CD4-positive, alpha-beta T cell (primary cell): ENCODE measurements around the gene ADAMTS1. TPM values are rescaled to one million over a fixed set of nuclear protein-coding genes. Genes with fewer than 3 reads are reported as not detected.

ENCODE experiments used
- ATAC-seq: fragments of 200-7000 bp; cut with Tn5 transposase; one replicate; pipeline ENCODE4 v1.10.0; 2022; ENCODE audit warnings: mild to moderate bottlenecking; ENCODE audit not compliant: poor library complexity
- CTCF ChIA-PET: fragments of 350-600 bp; sonication (Branson Sonifier 250); formaldehyde crosslinking; loops from one replicate; lab custom pipeline; 2021; ENCODE audit warnings: antibody characterized with exemption, inconsistent platforms; lab: Charles Lee
- POLR2A ChIA-PET: fragments of 350-600 bp; sonication (Branson Sonifier 250); formaldehyde crosslinking; loops from one replicate; lab custom pipeline; 2021; ENCODE audit warnings: antibody characterized with exemption, inconsistent platforms; lab: Charles Lee
- DNase-seq, 14 experiments: peaks; one replicate each; pipeline ENCODE4 v3.0.0-alpha.2; 2013 to 2020; ENCODE audit warnings: mixed read lengths in 2 of 14
- H3K27ac ChIP-seq, 2 donors: one replicate each; pipeline versions ENCODE4 v1.5.1 to v1.7.0; 2013; ENCODE audit warnings: low read length in 2 of 2, low read depth in 1 of 2, mild to moderate bottlenecking in 1 of 2
- H3K27me3 ChIP-seq, 2 experiments: 1 replicate in 1 of 2; 2 replicates in 1 of 2; pipeline versions ENCODE4 v1.6.1 to v1.7.0; 2013; ENCODE audit warnings: low read length in 2 of 2, control low read depth in 1 of 2, mild to moderate bottlenecking in 1 of 2, moderate library complexity in 1 of 2; ENCODE audit not compliant: insufficient read depth in 2 of 2, control insufficient read depth in 1 of 2
- H3K36me3 ChIP-seq: one replicate; pipeline ENCODE4 v1.6.1; 2013; ENCODE audit warnings: low read length, control low read depth; ENCODE audit not compliant: insufficient read depth
- H3K4me1 ChIP-seq: one replicate; pipeline ENCODE4 v1.6.1; 2013; ENCODE audit warnings: low read length, control low read depth; ENCODE audit not compliant: insufficient read depth
- H3K4me3 ChIP-seq: one replicate; pipeline ENCODE4 v1.5.1; 2013; ENCODE audit warnings: mild to moderate bottlenecking, low read length, moderate library complexity
- H3K9me3 ChIP-seq, 2 experiments: 1 replicate in 1 of 2; 2 replicates in 1 of 2; pipeline versions ENCODE4 v1.6.1 to v1.7.0; 2013; ENCODE audit warnings: low read length in 2 of 2, mild to moderate bottlenecking in 2 of 2, control low read depth in 1 of 2, moderate library complexity in 1 of 2; ENCODE audit not compliant: control insufficient read depth in 1 of 2, insufficient read depth in 1 of 2
- H3K27ac Mint-ChIP-seq: one replicate; pipeline ENCODE4 v1.8.0; 2020; ENCODE audit warnings: mixed read lengths
- H3K27me3 Mint-ChIP-seq: one replicate; pipeline ENCODE4 v1.8.0; 2021; ENCODE audit warnings: mixed read lengths
- H3K36me3 Mint-ChIP-seq: one replicate; pipeline ENCODE4 v1.8.0; 2021; ENCODE audit warnings: low read depth, mixed read lengths
- H3K4me1 Mint-ChIP-seq: one replicate; pipeline ENCODE4 v1.8.0; 2021; ENCODE audit warnings: low read depth, mixed read lengths
- H3K4me3 Mint-ChIP-seq: one replicate; pipeline ENCODE4 v1.8.0; 2020; ENCODE audit warnings: mild to moderate bottlenecking, mixed read lengths
- H3K9me3 Mint-ChIP-seq: one replicate; pipeline ENCODE4 v1.8.0; 2020; ENCODE audit warnings: mixed read lengths
- CTCF ChIP-seq: fragments of 200-600 bp; IDR thresholded peaks from one replicate; pipeline ENCODE4 v1.8.0; 2022; ENCODE audit warnings: antibody characterized with exemption, mild to moderate bottlenecking
- intact Hi-C, 2 experiments: fragments of 100-400 bp; cut with DNase I in 1 of 2; cut with micrococcal nuclease in 1 of 2; formaldehyde crosslinking; loops; one replicate each; pipeline versions ENCODE4 v1.15.1 to v1.9.0; 2023 to 2025; cut with DNase I, micrococcal nuclease
- total RNA-seq, 174 experiments: library from RNA in 2 of 174; stranded (reverse) in 2 of 174; gene quantifications; one replicate each; pipeline ENCODE4 v1.2.3 and lab custom pipeline; 2021 to 2026

ADAMTS1 gene
- total RNA-seq, 2 experiments from 2014 or later = 0.08 to 0.25 TPM

- intact Hi-C loops = no loop called here
- ChIA-PET POLR2A (no interaction called here), CTCF (no interaction called here)
- H3K9me3 ChIP-seq = no peaks in the 10 kb centered on the region
- no peaks in the 10 kb centered on the region for H3K36me3 Mint-ChIP-seq
- H3K4me3 ChIP-seq = no peak overlapping the region
- no peaks in the 10 kb centered on the region for H3K4me1 ChIP-seq
- H3K27me3 Mint-ChIP-seq = peaks cover 5% of the 10 kb centered on the region
- no peak overlapping the region for H3K27ac Mint-ChIP-seq
- no peak for DNase-seq
- no peak overlapping the region for H3K4me3 Mint-ChIP-seq
- H3K36me3 ChIP-seq = no peaks in the 10 kb centered on the region
- no peaks in the 10 kb centered on the region for H3K4me1 Mint-ChIP-seq
- H3K27ac ChIP-seq = no peak overlapping the region
- no peaks in the 10 kb centered on the region for H3K27me3 ChIP-seq
- no peak for ATAC-seq
- TF ChIP-seq CTCF = no peak
- no peaks in the 10 kb centered on the region for H3K9me3 Mint-ChIP-seq
These were observed 35.5 kb downstream of the ADAMTS1 start for GRCh38 chr21:26809745-26810144.

GRCh38 chr21:26806801-26807295 lies 38.4 kb downstream of the ADAMTS1 start:
- no peaks in the 10 kb centered on the region for H3K36me3 Mint-ChIP-seq
- Histone ChIP-seq H3K27ac (no peak overlapping the region), H3K36me3 (no peaks in the 10 kb centered on the region), H3K4me1 (no peaks in the 10 kb centered on the region), H3K27me3 (no peaks in the 10 kb centered on the region), H3K4me3 (no peak overlapping the region), H3K9me3 (no peaks in the 10 kb centered on the region)
- no peak for ATAC-seq
- no peaks in the 10 kb centered on the region for H3K4me1 Mint-ChIP-seq
- ChIA-PET CTCF (no interaction called here), POLR2A (no interaction called here)
- no peak overlapping the region for H3K27ac Mint-ChIP-seq
- intact Hi-C loops = no loop called here
- no peak for TF ChIP-seq CTCF
- no peaks in the 10 kb centered on the region for H3K9me3 Mint-ChIP-seq
- no peak overlapping the region for H3K4me3 Mint-ChIP-seq
- peaks cover 10% of the 10 kb centered on the region for H3K27me3 Mint-ChIP-seq
- no peak for DNase-seq

GRCh38 chr21:26804895-26805609 lies 40.2 kb downstream of the ADAMTS1 start:
- POLR2A ChIA-PET = no interaction called here
- no peak overlapping the region for H3K4me3 ChIP-seq
- intact Hi-C loops = no loop called here

More at GRCh38 chr21:26804895-26805609, 40.2 kb downstream of the ADAMTS1 start:
- no peak overlapping the region for H3K27ac Mint-ChIP-seq
- no peaks in the 10 kb centered on the region for H3K27me3 ChIP-seq
- no peaks in the 10 kb centered on the region for H3K9me3 ChIP-seq
- no peaks in the 10 kb centered on the region for H3K36me3 Mint-ChIP-seq
- TF ChIP-seq CTCF = no peak
- H3K27me3 Mint-ChIP-seq = peaks cover 10% of the 10 kb centered on the region
- H3K27ac ChIP-seq = no peak overlapping the region
- no peaks in the 10 kb centered on the region for H3K9me3 Mint-ChIP-seq
- H3K4me1 Mint-ChIP-seq = no peaks in the 10 kb centered on the region
- ATAC-seq (no peak), DNase-seq (no peak)
- H3K4me3 Mint-ChIP-seq = no peak overlapping the region
- no peaks in the 10 kb centered on the region for H3K36me3 ChIP-seq
- no peaks in the 10 kb centered on the region for H3K4me1 ChIP-seq
- CTCF ChIA-PET = no interaction called here
